Raji (cell line): ENCODE results near the gene KIRREL1.

ENCODE experiments used
- POLR2A ChIP-seq: IDR thresholded peaks from 2 replicates; pipeline ENCODE4 v1.6.1; 2011; ENCODE audit warnings: low read depth, low read length, control low read depth; ENCODE audit not compliant: insufficient read depth

KIRREL1 gene

DNA sequence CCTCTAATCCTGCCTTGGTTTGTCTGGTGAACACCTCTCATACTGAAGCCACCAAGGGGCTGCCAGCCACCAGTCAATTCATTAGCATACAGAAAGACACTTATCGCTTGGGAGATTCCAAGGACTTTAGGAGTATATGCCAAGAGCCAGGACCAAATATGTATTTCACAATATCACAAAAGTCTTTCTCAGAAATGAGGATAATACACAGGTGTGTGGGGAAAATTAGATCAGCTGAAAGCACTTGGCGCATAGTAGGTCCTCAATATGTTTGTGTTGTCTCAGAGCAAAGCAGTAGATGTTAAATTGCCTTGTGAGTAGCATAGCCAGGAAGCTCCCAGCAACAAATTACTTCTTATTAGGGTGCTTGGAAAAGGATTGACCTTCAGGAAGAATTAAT is 34.1 kb downstream of the KIRREL1 start:
- no peak for TF ChIP-seq POLR2A

DNA sequence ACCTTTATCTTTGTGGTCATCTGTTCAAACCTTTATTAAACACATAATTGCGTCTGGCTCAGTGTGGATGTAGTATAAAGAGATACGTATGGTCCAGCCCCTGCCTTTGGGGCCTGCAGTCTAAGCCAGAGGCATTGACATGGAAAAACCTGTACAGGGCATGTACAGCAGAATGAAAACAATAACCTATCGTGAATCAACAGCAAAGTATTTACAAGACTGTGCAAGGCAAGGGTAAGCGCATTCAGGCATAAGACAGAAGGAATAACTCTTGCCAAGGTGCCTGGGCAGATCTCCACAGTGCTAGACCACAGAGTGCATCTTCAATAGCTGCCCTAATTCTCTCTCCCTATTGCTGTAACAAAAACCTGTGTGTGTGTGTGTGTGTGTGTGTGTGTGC is 35.5 kb downstream of the KIRREL1 start:
- TF ChIP-seq POLR2A = no peak

DNA sequence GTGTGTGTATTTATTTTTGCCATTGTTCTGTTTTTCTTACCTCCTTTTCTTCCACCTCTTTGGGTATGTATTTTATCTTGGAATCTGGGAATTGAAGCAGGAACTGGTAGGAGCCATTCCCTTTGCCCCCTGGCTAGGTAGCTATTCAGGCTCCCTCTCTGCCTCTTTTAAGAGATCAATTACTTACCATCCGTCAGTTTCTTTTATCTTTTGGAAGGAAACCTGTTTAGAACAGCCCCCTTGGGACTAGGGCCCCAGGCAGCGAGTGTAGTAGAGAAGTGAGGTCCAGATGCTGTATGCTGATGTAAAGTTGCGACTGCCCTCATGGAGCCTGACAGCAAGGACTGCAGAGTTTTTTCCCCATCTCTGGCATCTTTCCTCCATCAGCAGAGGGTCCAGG is 41.6 kb downstream of the KIRREL1 start:
- TF ChIP-seq POLR2A = no peak

DNA sequence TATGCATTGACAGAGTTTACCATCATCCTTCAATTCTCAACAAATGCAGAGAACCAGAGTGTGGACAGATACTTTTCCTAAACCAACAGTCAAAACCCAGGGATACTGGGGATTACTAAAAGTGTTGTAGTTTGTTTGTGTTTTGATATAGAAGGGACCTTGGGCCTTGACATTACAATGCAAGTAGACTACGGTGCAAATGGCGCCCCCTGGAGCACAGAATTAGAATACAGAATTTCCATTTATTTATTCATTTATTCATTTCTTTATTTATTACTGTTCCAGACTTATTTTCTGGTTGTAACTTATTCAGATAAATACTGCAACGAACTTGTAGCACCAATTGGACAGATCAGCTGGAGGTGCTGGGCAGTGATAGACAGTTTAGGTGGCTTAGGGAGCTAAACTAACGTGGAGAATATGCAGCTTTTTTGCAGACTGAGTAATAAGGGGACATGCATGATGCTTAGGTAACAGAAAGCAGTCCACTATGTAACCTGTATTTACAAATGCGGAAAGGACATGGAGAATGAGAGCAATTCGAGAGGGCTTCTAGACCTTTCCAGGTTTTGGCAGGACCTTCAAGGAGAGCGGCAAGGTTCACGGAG is 42.6 kb downstream of the KIRREL1 start:
- no peak for TF ChIP-seq POLR2A

DNA sequence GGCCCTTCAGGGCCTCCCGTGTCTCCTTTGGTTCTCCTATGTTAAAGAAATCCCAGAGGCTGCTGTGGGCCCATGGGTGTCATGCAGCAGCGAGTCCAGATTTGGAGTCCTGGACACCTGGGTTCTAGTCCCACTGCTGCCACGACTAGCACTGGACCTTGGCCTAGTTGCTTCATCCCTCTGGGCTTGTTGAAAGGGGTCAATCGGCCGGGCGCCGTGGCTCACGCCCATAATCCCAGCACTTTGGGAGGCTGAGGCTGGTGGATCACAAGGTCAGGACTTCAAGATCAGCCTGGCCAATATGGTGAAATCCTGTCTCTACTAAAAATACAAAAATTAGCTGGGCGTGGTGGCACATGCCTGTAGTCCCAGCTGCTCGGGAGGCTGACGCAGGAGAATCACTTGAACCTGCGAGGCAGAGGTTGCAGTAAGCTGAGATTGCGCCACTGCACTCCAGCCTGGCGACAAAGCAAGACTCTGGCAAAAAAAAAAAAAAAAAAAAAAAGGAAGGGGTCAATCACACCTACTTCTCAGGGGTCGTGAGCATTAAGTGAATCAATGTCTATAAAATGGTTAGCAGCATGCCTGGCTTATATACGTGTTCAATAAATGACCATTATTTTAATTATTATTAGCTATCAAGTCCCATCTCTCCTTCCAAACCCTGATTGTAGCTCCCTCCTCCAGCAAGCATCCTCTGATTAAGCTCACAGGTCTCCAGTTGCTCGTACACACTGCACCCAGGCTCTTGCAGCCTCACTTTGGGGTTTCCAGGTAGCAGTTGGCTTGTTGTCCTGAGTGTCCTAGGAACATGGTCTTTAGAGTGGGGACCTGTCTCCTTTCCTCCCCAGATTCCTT is 43.8 kb downstream of the KIRREL1 start:
- TF ChIP-seq POLR2A = no peak

GRCh38 chr1:158037866-158038359 is 44.5 kb downstream of the KIRREL1 start:
- no peak for TF ChIP-seq POLR2A

- TF ChIP-seq POLR2A = no peak
These were observed 45.3 kb downstream of the KIRREL1 start for GRCh38 chr1:158038793-158039192.

- TF ChIP-seq POLR2A = no peak
These were observed 45.9 kb downstream of the KIRREL1 start for GRCh38 chr1:158039380-158039779.

GRCh38 chr1:158040323-158040722 is 46.9 kb downstream of the KIRREL1 start:
- TF ChIP-seq POLR2A = no peak

DNA sequence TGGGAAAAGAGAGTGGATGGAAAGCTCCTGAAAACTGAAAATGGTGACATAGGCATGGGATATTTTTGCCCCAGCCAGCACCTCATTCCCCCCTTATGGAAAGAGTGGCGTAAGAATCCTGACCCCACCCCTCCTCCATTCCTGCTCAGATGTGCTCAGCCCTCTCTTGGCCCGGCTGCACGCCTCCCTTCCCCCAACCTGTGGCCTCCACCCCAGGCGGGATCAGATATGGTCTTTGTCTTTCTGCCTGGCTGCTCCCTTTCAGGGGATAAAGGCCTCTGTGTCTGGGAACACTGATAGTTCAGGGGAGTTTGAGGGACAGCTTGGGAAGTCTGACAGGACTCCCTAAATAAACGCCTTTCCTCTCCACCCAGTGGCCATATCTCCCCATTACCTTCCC is 49.8 kb downstream of the KIRREL1 start:
- no peak for TF ChIP-seq POLR2A

DNA sequence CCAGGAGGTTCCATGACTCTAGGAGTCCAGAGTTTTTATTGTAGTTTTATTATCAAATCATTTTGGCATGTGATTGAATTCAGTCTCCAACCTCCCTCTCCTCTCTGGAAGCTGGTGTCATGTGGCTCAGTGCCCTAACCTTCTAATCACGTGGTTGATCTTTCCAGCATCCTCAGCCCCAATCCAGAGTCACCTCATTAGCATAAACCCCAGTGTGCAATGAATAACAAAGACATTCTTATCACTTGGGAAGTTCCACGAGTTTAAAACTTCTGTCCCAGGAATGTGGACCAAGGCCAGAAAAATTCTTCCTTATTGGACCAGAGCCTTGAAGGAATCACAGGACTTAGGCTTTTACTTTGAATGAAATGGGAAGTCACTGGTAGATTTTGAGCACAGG is 52.2 kb downstream of the KIRREL1 start:
- TF ChIP-seq POLR2A = no peak

DNA sequence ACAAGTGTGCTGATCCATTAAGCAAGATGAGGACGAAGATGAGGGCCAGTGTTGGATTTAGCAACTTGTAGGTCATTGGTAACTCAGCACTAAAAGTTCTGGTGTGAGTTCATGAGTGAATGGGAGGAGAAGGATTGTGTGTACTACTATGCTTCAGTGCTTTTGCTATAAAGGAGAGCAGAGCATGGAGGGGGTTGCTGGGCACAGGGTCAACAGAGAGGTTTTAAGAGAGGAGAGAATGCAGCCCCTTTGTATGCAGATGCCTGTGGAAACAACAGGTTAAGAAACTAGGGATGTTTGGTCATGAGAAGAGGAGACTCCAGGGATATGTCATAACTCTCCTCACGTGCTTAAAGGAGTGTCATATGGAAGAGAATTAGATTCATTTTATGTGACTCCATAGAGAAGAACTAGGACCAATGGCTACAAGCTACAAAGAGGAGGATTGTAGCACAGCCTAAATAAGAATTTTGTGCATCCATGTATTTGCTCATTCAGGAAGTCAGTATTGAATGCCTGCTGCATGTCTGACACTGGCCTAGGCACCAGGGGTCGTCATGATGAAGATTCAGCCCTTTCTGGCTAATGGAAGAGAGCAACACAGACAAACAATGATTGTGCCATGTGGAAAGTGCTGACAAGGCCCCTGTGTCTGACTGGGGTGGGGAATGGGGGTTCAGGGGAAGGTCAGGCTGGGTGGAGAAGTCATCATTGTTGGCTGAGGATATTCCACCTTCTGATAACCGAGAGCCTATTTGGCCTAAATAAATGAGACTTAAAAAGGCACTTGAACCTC is 53.5 kb downstream of the KIRREL1 start:
- no peak for TF ChIP-seq POLR2A

DNA sequence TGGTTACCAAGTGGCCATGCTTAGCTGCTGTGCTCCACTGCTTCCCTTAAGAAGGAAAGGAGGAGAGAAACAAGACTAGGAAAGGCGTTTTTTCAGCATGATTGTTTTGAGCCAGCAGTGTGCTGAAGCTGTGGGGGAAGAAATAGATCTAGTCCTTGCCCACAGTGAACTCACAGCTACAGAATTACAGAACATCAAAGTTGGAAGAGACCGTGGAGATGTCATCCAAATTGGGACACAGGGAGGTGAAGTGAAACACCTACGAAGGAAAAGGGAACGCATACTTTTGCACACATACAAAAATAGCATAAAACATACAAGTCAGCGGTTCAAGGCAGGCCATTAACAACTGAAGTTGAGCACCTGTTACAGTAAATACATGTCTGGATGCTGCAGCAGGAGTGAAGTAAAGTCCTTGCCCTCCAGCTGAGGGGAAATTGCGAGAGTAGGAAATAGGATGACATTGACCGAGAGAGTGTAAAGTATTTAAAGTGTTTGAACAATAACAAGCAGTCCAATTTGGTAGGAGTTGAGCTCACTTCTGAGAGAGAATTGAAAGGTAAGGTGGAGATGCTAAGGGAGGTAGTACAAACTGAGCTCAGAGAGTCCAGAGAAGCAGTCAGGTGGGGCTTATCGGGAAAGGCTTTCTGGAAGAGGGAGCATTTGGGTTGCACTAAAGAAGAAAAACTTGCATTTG is 55.1 kb downstream of the KIRREL1 start:
- no peak for TF ChIP-seq POLR2A

- TF ChIP-seq POLR2A = no peak
These were observed 56.4 kb downstream of the KIRREL1 start for GRCh38 chr1:158049853-158050252.

GRCh38 chr1:158053276-158053675 is 59.8 kb downstream of the KIRREL1 start:
- TF ChIP-seq POLR2A = no peak

GRCh38 chr1:158054721-158055120 is 61.3 kb downstream of the KIRREL1 start:
- TF ChIP-seq POLR2A = no peak

DNA sequence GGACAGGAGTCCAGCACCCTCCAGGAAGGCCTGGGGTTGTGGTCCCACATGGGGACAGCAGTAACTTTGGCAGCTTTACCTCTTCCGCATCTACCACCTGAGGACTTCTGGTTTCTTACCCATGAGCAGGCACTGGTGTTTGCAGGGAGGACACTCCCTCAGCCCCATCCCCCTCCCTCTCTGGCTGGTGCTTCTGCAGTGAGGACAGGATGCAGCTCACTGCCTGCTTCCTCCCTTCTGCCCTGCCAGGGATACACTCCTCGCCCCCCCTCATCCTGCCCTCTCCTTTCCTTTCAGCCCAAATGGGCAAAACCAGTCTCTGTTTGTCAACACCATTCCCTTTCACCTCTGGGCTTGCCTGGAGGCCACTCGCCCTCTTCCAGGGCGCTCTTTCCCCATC is 62.4 kb downstream of the KIRREL1 start:
- TF ChIP-seq POLR2A = no peak
